Cardiac fibroblast (primary cell): ENCODE results near the gene NMT1.

ENCODE experiments used
- DNase-seq, 2 donors: peaks; one replicate each; pipeline versions ENCODE4 v3.0.0 to v3.0.0-alpha.2; 2010; ENCODE audit warnings: low read depth in 2 of 2
- H3K4me3 ChIP-seq, 2 donors: replicated peaks in 1 of 2; 1 replicate in 1 of 2; 2 replicates in 1 of 2; pipeline ENCODE4 v1.5.1; 2011; ENCODE audit warnings: low read depth in 2 of 2, low read length in 2 of 2, mild to moderate bottlenecking in 2 of 2, moderate library complexity in 1 of 2
- CTCF ChIP-seq: IDR thresholded peaks from one replicate; pipeline ENCODE4 v1.5.1; 2011; ENCODE audit warnings: low read depth, mild to moderate bottlenecking, low read length, inconsistent platforms

NMT1 gene

DNA sequence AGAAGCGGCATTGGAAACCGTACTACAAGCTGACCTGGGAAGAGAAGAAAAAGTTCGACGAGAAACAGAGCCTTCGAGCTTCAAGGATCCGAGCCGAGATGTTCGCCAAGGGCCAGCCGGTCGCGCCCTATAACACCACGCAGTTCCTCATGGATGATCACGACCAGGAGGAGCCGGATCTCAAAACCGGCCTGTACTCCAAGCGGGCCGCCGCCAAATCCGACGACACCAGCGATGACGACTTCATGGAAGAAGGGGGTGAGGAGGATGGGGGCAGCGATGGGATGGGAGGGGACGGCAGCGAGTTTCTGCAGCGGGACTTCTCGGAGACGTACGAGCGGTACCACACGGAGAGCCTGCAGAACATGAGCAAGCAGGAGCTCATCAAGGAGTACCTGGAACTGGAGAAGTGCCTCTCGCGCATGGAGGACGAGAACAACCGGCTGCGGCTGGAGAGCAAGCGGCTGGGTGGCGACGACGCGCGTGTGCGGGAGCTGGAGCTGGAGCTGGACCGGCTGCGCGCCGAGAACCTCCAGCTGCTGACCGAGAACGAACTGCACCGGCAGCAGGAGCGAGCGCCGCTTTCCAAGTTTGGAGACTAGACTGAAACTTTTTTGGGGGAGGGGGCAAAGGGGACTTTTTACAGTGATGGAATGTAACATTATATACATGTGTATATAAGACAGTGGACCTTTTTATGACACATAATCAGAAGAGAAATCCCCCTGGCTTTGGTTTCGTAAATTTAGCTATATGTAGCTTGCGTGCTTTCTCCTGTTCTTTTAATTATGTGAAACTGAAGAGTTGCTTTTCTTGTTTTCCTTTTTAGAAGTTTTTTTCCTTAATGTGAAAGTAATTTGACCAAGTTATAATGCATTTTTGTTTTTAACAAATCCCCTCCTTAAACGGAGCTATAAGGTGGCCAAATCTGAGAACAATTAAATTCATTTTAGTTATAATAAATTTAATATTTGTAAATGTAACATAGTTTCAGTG, 88.8 kb downstream of the NMT1 start:
- H3K4me3 ChIP-seq: peak overlapping the region; percentile 88 to 93
- DNase-seq: peak; percentile 70 to 73

GRCh38 chr17:45150911-45151809, 90.0 kb downstream of the NMT1 start:
- peak overlapping the region; percentile 88 to 93 for H3K4me3 ChIP-seq
- peak in 1 of 2 donors; percentile 16 for DNase-seq
- TF ChIP-seq CTCF: no peak

More for the DNA sequence above, 88.8 kb downstream of the NMT1 start:
- TF ChIP-seq CTCF: no peak

- no peak for TF ChIP-seq CTCF
- DNase-seq: no peak
- H3K4me3 ChIP-seq: no peak overlapping the region
These were observed 93.9 kb downstream of the NMT1 start for GRCh38 chr17:45155029-45155428.

GRCh38 chr17:45155483-45155882, 94.4 kb downstream of the NMT1 start:
- no peak for TF ChIP-seq CTCF
- no peak for DNase-seq
- H3K4me3 ChIP-seq: no peak overlapping the region

- no peak for TF ChIP-seq CTCF
- H3K4me3 ChIP-seq: no peak overlapping the region
- no peak for DNase-seq
These were observed 95.1 kb downstream of the NMT1 start for GRCh38 chr17:45156242-45156641.
